Measurements from ENCODE around the gene ADNP2.

DNA sequence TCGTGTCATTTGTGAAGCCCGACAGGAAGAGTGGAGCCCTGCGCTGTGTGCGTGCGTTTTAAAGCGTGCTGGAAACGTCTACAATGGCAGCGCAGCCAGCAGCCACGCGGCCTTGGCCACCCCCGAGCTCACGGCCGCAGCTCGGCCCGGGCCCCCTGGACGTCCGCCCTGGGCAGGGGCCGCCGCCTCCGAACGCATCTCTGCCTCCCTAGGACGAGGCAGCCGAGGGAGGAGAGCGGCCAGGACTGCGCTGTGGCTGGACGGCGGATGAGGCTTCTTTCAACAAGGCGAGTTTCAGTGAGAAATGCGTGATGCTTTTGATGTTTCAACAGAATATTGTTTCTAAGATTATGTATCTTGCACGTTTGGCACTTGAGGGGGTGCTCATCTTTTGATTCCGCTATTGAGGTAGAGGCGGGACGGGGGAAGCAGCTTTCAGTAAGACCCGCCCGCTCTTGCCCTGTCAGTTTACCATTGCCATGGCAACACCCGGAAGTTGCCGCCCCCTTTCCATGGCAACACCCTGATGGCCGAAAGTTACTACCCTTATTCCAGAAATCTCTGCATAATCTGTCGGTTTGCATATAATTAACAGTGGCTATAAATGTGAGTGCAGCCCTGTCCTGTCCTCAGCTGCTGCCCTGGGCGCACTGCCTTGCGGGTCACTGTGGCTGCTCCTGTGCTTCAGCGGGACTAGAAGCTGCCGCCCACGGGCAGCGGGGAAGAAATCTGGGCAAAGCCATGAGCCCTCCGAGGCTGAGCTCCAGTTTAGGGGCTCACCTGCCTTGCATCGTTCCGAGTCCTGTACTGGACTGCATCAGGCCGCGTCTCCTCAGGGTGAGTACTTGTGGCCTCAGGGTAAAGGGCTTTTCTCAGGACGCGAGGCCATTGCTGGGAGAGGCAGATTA is 38.6 kb downstream of the ADNP2 start:
- TF ChIP-seq, protein P1, sequence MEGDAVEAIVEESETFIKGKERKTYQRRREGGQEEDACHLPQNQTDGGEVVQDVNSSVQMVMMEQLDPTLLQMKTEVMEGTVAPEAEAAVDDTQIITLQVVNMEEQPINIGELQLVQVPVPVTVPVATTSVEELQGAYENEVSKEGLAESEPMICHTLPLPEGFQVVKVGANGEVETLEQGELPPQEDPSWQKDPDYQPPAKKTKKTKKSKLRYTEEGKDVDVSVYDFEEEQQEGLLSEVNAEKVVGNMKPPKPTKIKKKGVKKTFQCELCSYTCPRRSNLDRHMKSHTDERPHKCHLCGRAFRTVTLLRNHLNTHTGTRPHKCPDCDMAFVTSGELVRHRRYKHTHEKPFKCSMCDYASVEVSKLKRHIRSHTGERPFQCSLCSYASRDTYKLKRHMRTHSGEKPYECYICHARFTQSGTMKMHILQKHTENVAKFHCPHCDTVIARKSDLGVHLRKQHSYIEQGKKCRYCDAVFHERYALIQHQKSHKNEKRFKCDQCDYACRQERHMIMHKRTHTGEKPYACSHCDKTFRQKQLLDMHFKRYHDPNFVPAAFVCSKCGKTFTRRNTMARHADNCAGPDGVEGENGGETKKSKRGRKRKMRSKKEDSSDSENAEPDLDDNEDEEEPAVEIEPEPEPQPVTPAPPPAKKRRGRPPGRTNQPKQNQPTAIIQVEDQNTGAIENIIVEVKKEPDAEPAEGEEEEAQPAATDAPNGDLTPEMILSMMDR (conservative IDR thresholded peaks at IDR 0.05; ENCODE audit: low read depth in 2 of 2) = no peak
- 0 out of 2 replicates have a peak, but pooled peaks have one; percentile 4 for TF ChIP-seq POLR2AphosphoS5 (IDR thresholded peaks at IDR 0.05; ENCODE audit: low read depth)
- TF ChIP-seq ZNF331 (CRISPR knock-in tag; IDR thresholded peaks at IDR 0.05; ENCODE audit: low read depth) = no peak
- no peak for TF ChIP-seq STAT1 (IDR thresholded peaks at IDR 0.05; ENCODE audit: unreplicated experiment)
- TF ChIP-seq EZH2 (IDR thresholded peaks at IDR 0.05; ENCODE audit: low read depth, unreplicated experiment) = no peak

Measured in GM23338 (cell line).